ENCODE measurements around the gene METAP1. TPM values are rescaled to one million over a fixed set of nuclear protein-coding genes. Genes with fewer than 3 reads are reported as not detected.

METAP1 gene
- total RNA-seq, 4 donors from 2014 or later: 37.9 to 87.6 (median 45.9) TPM

- ATAC-seq: no peak
- 61 to 91% methylated on average over 2 of the region's 2 CpGs for WGBS, 2 donors (ENCODE audit: low coverage in 1 of 2)
- H3K27ac ChIP-seq: no peak overlapping the region
- no peaks in the 10 kb centered on the region for H3K9me3 ChIP-seq
- no peak overlapping the region for H3K4me3 ChIP-seq
- H3K27me3 ChIP-seq: no peaks in the 10 kb centered on the region
- TF ChIP-seq CTCF (IDR thresholded peaks at IDR 0.05) (no peak), POLR2AphosphoS5 (IDR thresholded peaks at IDR 0.05) (no peak), EP300 (IDR thresholded peaks at IDR 0.05) (no peak), POLR2A (IDR thresholded peaks at IDR 0.05) (no peak)
- peaks cover 3 to 70% of the 10 kb centered on the region in 2 donors for H3K36me3 ChIP-seq
- no peaks in the 10 kb centered on the region for H3K4me1 ChIP-seq
Observed at GRCh38 chr4:99047710-99048109, 52.2 kb downstream of the METAP1 start.

GRCh38 chr4:99052902-99053301 lies 57.4 kb downstream of the METAP1 start:
- no peaks in the 10 kb centered on the region for H3K27me3 ChIP-seq
- no peak overlapping the region for H3K4me3 ChIP-seq
- no peak for ATAC-seq
- TF ChIP-seq EP300 (IDR thresholded peaks at IDR 0.05) (no peak), POLR2A (IDR thresholded peaks at IDR 0.05) (no peak), POLR2AphosphoS5 (IDR thresholded peaks at IDR 0.05) (no peak), CTCF (IDR thresholded peaks at IDR 0.05) (no peak)
- peaks cover 3 to 78% of the 10 kb centered on the region in 2 donors for H3K36me3 ChIP-seq
- H3K4me1 ChIP-seq: peaks cover 3 to 9% (median 3%) of the 10 kb centered on the region in 3 donors
- no peaks in the 10 kb centered on the region for H3K9me3 ChIP-seq
- H3K27ac ChIP-seq: no peak overlapping the region

GRCh38 chr4:99054428-99054994 lies 59.0 kb downstream of the METAP1 start:
- whole genome bisulfite sequencing, 2 donors (ENCODE audit: low coverage in 1 of 2): 77 to 97% methylated on average over 2 to 3 of the region's 3 CpGs
- no peak for TF ChIP-seq POLR2A (IDR thresholded peaks at IDR 0.05)
- no peak for TF ChIP-seq EP300 (IDR thresholded peaks at IDR 0.05)
- TF ChIP-seq POLR2AphosphoS5 (IDR thresholded peaks at IDR 0.05): no peak
- no peak for TF ChIP-seq CTCF (IDR thresholded peaks at IDR 0.05)
- H3K4me1 ChIP-seq: peaks cover 3 to 9% (median 3%) of the 10 kb centered on the region in 3 donors
- H3K27ac ChIP-seq: no peak overlapping the region
- no peak overlapping the region for H3K4me3 ChIP-seq
- no peak for ATAC-seq
- H3K9me3 ChIP-seq: no peaks in the 10 kb centered on the region
- H3K36me3 ChIP-seq: peaks cover 0 to 75% of the 10 kb centered on the region in 2 donors
- no peaks in the 10 kb centered on the region for H3K27me3 ChIP-seq

GRCh38 chr4:99058228-99058627 lies 62.7 kb downstream of the METAP1 start:
- Histone ChIP-seq H3K4me3 (no peak overlapping the region), H3K9me3 (no peaks in the 10 kb centered on the region), H3K27ac (no peak overlapping the region), H3K27me3 (no peaks in the 10 kb centered on the region), H3K36me3 (peaks cover 0 to 55% of the 10 kb centered on the region in 2 donors), H3K4me1 (peaks cover 3 to 9% (median 6%) of the 10 kb centered on the region in 3 donors)
- ATAC-seq: no peak
- WGBS, 2 donors (ENCODE audit: low coverage in 1 of 2): 76 to 100% methylated on average over 1 to 2 of the region's 2 CpGs
- TF ChIP-seq EP300 (IDR thresholded peaks at IDR 0.05) (no peak), CTCF (IDR thresholded peaks at IDR 0.05) (no peak), POLR2AphosphoS5 (IDR thresholded peaks at IDR 0.05) (no peak), POLR2A (IDR thresholded peaks at IDR 0.05) (no peak)

GRCh38 chr4:99059550-99059949 lies 64.0 kb downstream of the METAP1 start:
- no peak for TF ChIP-seq CTCF (IDR thresholded peaks at IDR 0.05)
- TF ChIP-seq POLR2AphosphoS5 (IDR thresholded peaks at IDR 0.05): no peak
- no peak for TF ChIP-seq POLR2A (IDR thresholded peaks at IDR 0.05)
- TF ChIP-seq EP300 (IDR thresholded peaks at IDR 0.05): no peak
- no peaks in the 10 kb centered on the region for H3K27me3 ChIP-seq
- peaks cover 0 to 47% of the 10 kb centered on the region in 2 donors for H3K36me3 ChIP-seq
- 100% methylated on average over 1 of the region's 1 CpG for WGBS, 2 donors (ENCODE audit: low coverage in 1 of 2)
- H3K27ac ChIP-seq: peak overlapping the region; percentile 11 to 68 (median 56)
- no peak for ATAC-seq
- H3K4me3 ChIP-seq: no peak overlapping the region
- H3K9me3 ChIP-seq: no peaks in the 10 kb centered on the region
- H3K4me1 ChIP-seq: peaks cover 3 to 9% (median 6%) of the 10 kb centered on the region in 3 donors

Measured in gastroesophageal sphincter (tissue), 4 donors.